ENCODE measurements around the gene ZNF280B.

- TF ChIP-seq, protein P1, sequence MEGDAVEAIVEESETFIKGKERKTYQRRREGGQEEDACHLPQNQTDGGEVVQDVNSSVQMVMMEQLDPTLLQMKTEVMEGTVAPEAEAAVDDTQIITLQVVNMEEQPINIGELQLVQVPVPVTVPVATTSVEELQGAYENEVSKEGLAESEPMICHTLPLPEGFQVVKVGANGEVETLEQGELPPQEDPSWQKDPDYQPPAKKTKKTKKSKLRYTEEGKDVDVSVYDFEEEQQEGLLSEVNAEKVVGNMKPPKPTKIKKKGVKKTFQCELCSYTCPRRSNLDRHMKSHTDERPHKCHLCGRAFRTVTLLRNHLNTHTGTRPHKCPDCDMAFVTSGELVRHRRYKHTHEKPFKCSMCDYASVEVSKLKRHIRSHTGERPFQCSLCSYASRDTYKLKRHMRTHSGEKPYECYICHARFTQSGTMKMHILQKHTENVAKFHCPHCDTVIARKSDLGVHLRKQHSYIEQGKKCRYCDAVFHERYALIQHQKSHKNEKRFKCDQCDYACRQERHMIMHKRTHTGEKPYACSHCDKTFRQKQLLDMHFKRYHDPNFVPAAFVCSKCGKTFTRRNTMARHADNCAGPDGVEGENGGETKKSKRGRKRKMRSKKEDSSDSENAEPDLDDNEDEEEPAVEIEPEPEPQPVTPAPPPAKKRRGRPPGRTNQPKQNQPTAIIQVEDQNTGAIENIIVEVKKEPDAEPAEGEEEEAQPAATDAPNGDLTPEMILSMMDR (IDR thresholded peaks at IDR 0.05; ENCODE audit: poor library complexity): no peak
- no peak for TF ChIP-seq EZH2 (IDR thresholded peaks at IDR 0.05; ENCODE audit: borderline replicate concordance)
Observed at GRCh38 chr22:22465094-22465602, 43.4 kb downstream of the ZNF280B start.

All from hepatocyte (in vitro differentiated cells).